ENCODE results near the gene TRAPPC2L.

The TRAPPC2L gene

DNA sequence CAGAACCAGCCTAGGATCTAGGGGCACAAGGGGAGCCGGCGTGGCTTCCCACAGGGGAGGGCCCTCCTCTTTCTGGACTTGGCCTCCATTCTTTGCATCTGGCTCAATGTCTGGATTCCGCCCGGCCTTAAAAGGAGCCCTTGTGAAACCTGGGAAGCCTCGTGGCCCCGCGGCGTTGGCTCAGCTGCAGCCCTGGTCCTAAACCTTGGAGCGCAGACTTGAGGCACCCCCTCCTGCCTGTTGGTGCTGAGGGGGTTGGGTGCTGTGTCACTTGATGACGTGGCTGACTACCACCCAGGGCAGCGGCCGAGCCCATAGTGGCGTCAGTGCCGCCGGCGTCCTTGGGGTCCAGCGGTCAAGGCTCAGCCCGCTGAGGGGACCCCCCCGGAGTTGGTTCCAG is 4.4 kb downstream of the TRAPPC2L start:
- DNase-seq (ENCODE audit: low read depth): no peak

DNA sequence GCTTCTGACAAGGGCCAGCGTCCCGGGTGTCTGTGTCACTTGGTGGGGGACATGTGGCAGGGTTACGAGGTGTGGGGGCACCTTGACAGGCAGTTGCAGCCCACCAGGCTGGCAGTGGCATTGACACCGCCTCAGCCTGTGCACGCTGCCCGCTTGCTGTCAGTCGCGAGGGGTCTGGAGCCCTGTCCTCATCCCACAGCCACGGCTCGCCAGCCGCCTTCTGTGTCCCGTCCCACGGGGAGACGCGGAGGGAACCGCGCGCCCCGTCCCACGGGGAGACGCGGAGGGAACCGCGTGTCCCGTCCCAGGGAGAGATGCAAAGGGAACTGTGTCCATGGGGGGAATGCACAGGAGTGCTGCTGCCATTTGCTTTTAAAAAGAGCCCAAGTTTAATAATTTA is 6.0 kb downstream of the TRAPPC2L start:
- DNase-seq (ENCODE audit: low read depth): no peak

DNA sequence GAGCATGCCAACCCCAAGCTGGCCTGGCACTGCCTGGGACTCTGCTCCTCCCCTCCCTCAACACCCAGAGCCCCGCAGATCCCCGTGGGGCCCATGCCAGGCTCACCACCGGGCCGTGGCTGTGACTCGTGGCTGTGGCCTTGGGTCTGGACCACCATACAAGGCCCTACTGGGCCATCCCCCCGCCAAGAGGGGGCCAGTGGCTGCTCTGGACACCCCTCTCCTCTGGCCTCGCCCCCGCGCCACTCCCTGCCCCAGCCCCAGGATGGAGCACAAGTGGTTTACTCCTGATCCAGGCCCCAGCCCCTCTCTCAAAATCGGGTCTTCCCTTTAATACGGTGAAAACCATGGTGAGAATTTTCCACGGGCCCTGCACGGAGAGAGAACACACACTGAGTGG is 6.5 kb downstream of the TRAPPC2L start:
- no peak for DNase-seq (ENCODE audit: low read depth)

DNA sequence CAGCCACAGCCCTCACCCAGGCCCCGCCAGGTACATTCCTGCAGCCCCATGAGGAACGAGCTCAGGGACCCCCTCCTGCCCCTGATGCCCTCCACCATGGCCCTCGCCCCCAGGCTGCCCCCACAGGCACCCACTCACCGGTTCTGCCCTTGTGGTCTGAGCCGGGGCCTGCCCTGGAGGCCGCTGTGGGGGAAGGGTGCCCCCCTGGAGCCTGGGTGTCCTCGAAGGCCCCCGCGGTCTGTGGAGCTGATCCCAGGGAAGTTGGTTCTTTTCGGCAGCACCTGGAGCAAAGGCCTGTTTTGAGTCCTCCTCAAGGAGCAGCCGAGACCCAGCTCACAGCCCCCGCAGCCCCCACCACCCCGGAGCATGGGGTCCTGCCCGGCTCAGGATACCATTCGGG is 7.2 kb downstream of the TRAPPC2L start:
- no peak for DNase-seq (ENCODE audit: low read depth)

DNA sequence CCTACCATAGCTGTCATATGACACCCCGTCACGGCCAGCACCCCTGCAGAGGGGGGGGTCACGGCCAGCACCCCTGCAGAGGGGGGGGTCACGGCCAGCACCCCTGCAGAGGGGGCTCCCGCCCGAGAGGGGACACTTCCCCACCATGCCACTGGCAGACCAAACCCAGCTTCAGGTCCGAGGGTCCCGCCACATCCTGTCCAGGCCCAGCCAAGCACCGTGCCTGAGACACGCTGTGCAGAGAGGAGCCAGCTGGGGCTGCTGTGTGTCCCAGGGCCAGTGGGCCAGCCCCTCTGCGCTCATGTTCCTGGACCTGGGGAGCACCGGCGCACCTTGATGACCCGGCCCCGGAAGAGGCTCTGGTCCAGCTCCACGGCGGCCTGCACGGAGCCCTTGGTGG is 7.6 kb downstream of the TRAPPC2L start:
- no peak for DNase-seq (ENCODE audit: low read depth)

DNA sequence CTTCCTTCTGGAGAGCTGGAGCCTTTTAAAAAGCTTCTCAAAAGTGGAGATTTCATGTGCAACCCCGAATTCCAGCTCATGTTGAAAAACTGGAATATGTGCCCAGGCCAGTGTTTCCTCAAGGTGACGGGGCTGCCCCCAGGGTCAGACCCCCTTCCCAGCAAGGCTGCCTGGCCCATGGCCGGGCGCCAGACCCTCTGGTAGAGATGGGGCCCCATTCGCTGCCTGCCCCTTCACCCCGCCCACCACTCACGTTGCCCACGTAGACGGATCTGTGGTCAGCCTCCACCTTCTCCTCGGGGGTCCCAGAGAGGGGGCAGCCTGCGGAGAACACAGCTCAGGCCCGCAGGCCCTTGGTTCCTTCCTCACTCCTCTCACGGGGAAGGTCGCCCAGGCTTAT is 8.4 kb downstream of the TRAPPC2L start:
- no peak for DNase-seq (ENCODE audit: low read depth)

DNA sequence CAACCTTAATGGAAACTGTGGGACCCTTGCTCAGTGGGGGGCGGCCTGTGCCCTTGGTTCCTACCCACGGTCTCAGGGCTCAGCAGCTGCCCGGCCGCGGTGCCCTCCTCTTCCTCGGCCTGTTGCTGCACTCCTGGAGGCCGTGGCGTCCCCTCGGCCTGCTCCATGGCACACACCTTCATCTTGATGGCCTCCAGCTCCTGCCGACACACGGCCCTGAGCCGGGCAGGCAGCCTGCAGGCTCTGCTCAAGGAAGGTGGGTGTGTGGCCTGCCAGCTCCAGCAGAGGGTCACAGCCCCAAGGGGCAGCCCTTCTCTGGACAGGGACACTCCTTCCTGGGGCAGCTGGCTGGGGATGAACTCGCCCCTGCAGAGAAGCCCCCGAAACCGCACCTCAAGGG is 8.8 kb downstream of the TRAPPC2L start:
- no peak for DNase-seq (ENCODE audit: low read depth)

DNA sequence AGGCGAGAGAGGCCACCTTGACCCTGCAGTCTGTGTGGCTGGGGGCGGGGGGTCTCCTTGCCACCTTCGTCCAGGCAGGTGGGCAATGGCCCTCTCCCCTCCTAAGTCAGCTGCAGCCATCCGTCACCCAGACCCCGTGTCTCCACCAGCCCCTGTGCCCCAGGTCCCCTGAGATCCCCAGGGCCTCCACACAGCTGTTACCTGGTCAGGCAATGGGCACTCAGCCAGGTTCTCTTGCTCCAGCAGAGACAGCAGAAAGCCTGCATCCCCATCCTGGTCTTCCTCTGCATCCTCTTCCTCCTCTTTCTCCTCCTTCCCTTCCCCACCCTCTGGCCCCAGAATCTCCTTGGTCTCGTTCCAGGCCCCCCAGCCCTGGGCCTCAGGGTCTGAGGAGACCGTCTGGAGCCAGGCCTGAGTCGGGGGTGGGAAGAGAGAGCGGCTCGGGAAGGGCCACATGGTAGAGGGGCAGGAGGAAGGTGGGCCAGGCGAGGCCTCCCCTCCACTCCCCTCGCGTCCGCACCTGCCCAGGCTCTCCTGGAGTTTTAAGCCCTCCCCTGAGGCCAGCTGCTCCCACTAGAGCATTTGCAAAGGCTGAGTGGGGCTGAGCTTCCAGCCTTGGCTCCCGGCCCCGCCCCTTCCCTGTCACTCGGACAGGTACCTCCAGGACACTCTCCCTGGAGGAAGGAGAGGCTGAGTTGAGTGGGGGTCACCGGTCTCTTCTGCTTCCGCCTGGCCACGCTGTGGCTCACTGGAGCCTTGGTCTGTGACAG is 9.4 kb downstream of the TRAPPC2L start, which contains the start of gene PABPN1L:
Gene PABPN1L (minus strand): TSS at position 510 of the 770 bp plus-strand sequence. CDS start 54 bp downstream, at position 456.
- DNase-seq (ENCODE audit: low read depth): no peak

DNA sequence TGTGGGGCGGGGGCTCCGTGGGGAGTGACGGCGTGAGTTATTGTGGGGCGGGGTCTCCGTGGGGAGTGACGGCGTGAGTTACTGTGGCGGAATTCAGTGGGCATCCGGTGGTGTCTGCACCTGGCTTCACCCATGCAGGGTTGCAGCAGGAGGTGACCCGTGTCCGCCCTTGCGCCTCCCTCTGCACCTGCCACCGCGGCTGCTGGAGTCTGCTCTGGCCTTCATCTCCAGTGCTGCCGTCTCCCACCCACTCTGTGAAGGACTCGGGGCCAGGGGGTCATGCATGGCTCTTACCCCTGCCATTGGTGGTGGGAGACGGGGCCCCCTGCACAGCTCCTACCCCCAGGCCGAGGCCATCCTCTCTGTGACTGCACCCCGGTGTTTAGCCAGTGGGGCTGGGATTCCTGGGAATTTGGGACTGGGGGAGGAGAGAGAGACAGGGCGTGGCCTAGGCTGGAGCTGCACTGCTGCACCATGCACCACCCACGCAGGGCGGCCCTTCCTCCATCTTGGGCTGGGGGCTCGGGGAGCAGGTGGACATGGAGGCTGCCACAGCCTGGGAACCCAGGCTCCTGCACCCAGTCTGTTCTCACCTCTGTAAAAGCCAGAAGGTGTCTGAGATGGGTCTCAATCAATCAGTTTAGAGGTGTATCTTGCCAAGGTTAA is 10.8 kb downstream of the TRAPPC2L start:
- no peak for DNase-seq (ENCODE audit: low read depth)

DNA sequence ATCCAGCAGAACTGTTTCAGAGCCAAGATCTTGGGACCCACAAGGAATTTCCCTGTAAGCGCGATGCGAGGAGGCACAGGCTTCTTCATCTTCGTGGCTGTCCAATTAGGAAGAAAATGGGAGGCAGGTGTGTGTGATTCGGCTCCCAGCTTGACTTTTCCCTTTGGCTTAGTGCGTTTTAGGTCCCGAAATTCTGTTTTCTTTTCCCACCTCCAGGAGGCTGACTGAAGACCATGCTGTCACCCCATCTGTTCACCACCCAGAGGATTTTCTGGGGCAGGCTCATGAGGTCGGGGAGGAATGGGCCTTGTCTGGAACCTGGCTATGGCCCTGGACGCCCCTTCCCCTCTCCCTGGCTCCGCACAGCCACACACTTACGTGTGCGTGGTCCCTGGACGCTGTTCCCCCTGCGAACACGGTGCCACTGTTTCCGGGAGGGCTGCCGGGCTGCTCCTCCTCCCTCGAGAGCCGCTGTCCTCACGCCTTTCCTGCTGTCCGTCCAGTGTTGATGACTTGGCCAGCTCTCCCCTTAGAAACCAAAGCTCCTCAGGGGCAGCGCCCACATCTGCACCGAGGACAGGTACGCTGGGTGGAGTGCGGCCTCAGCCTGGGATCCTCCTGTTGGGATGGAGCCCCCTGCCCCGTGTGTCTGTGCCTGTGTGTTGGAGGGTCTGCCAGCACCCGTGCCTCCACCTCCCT is 12.2 kb downstream of the TRAPPC2L start:
- DNase-seq (ENCODE audit: low read depth): no peak

DNA sequence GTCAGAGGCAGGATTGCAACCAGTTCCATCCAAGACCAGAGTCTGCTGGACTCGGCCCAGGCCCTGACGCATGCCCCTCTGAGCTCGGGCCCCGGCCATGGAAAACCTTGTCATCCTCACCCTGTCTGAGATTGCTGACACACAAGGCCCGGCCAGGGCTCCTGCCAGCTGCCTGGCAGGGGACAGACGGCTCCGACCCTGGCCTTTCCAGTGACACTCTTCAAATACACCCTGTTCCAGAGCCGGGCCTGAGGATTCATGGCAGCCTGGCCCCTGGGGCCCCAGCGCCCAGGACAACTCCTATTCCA is 12.7 kb downstream of the TRAPPC2L start:
- no peak for DNase-seq (ENCODE audit: low read depth)

DNA sequence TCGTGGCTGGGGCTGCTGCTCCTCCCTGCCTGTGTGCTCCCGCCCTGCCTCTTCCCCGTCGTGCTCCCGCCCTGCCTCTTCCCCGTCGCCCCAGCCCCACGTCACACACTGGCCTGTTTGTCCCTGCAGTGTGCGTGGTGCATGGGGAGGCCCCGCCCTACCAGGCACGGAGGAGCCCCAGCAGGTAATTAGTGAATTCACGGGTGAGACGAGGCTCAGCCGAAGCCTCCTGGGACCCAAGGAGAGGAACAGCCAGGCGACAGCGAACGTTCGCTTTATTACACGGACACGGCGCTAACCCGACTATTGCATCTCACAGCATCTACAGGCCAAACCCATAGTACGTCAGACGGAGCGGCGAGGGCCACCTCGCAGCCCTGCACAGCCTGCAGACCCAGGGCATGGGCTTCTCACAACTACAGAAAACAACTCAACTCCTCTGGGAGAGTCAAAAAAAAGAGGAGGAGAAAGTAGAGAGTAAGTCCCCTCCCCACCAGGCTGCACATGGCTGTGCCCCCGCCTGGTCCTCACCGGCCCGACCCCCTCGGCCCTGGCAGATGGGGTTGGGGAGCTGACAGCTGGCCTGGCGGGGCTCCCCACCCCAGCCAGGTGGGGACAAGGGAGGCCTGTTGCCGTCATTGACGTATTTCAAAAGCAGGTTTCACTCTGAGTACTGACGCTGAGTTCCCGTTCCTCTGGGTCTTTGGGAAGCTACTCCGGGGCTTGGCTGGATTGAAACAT is 13.9 kb downstream of the TRAPPC2L start:
- DNase-seq (ENCODE audit: low read depth): no peak

DNA sequence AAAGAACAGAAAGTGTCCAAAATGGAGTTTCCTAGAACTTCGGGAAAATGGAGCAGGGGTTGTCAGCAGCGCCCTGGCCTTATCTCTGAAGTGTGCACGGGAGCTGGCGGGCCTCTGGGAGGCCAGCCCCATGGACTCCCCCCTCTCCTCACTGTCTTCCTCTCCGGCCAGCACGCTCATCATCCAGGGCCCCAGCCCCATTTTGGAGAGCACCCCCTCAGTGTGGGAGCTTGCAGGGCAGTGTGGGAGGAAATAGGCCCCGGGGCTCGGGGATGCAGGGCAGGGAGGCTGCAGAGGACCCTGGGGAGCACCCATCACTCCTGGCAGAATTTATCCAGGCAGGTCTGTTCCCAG is 14.4 kb downstream of the TRAPPC2L start:
- DNase-seq (ENCODE audit: low read depth): no peak

DNA sequence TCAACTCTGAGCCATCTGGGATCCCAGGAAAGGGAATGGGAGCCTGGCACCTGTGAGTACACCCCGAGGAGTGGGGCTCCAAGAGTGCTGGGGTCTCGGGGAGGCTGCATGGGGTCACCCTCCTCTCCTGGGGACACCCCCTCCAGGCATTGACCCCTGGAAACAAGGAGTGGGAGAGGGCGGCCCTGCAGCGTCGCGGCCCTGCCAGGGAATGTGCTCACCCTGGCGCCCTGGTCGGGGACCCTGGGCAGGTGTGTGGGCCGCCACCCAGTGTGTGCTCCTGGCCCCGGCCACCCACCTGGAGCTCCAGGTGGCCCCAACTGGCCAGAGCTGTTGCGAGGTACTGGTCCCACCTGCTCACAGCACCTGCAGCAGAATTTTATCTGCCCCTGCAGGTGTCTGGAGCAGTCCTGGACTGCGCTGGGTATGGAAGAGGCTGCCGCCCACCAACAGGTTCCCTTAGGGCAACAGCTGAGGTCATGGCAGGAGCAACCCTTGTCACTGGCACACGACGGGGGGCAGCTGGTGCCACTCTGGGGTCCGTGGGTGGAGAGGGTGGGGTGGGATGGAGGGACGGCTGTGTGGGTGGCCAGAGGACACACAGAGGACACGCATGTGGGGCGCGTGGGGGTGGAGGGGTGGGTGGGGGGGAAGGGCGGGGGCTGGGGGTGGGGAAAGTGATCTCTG is 14.9 kb downstream of the TRAPPC2L start:
- no peak for DNase-seq (ENCODE audit: low read depth)

DNA sequence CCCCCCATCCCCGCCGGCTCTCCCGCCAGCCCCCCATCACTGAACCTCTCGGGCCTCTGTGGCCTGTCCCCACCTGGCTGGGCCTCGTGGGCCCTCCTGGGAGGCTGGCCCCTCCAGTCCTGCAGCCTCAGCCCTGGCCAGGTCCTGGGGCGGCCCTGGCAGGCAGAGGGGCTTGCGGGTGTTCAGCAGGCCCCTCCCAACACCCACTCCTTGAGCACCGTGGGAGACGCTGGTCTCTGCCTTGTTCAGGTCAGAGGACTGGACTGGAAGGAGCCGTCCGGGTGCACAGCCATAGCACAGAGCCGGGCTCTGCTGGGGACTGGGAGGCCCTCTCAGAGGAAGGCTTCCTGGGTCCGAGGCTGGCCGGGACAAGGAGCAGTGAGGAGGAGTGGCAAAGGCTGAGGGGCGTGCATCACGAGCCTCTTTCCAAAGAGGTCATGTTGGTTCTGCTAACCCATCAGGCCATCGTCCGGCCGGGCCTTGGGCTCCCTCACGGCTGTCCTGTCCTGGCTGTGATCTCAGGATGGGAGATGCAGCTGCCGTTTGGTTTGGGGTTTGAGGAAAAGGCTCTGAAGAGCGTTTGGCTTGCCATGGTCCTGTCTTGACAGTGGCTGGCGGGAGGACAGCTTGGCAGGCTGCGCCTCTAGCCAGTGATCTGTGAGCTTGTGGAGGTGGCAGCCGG is 15.9 kb downstream of the TRAPPC2L start:
- DNase-seq (ENCODE audit: low read depth): no peak

DNA sequence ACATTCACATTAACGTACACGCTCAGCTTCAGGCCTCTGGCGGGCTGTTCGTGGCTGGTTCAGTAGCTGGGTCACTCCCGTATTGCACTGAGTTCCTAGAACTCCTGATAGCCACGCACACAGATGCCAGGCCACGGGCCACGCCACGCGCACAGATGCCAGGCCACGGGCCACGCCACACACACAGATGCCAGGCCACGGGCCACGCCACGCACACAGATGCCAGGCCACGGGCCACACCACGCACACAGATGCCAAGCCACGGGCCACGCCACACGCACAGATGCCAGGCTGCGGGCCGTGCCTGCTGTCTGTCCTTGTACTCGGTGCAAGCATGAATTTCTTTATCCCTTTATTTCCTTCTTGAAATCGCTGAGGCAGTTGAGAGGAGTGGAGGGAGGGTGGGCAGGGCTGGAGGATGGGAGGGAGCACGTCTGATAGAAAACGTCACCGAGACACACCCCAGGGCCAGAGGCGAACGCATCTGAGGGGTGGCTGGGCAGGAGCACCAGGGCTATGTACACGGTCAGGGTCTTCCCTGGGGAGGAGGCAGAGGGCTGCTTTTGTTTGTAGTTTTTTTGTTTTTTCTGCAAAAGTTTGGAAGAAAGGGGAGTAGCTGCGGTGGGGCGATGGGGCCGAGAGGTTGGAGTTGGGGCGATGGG is 18.1 kb downstream of the TRAPPC2L start:
- no peak for DNase-seq (ENCODE audit: low read depth)

DNA sequence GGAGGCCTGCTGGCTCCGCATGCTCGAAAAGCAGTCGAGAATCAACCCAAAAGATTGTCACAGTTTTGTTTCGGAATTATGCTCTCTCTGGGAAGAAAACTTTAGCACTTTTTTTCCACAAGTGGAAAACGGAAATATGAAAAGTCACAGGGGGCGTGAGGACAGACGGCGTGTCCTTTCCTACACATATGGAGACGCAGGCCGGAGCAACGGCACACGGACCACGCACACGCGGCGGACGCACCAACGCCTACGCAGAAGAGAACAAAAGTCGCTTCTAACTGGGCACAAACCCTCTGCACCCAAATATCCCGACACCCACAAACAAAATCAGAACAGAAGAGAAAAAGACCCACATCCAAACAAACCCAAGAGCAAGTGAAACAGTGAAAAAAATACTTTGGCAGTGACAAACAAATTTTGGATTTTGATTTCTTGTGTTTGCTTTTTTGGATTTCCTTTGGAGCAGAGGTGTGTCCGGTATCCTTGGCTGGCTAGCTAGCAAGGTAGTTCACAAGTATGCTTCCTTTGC is 18.8 kb downstream of the TRAPPC2L start:
- no peak for DNase-seq (ENCODE audit: low read depth)

DNA sequence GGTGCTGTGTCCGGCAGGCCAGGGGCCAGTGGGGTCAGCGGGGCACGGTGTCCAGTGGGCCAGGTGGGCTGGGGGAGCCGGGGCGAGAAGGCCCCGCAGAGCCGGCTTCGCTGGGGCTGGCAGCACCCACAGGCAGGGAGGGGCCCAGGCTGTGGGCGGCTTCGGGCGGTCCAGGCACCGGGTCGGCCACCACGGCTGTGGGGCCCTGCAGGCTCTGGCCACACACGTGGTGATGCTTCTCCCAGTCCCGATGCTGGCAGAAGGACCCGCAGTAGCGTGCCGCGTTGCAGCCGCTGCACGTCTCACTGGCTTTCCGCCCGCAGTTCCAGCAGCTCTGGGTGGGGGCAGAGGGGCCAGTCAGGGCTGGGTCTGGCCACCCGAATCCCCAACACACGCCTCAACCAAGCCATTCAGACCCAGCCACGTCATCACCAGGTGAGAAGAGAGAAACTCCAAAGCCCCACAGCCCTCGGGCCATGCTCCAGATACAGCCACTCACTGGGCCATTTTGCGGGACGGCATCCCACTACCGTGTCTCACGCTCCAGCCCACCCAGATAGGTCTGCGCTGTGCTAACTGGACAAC is 20.1 kb downstream of the TRAPPC2L start:
- no peak for DNase-seq (ENCODE audit: low read depth)

DNA sequence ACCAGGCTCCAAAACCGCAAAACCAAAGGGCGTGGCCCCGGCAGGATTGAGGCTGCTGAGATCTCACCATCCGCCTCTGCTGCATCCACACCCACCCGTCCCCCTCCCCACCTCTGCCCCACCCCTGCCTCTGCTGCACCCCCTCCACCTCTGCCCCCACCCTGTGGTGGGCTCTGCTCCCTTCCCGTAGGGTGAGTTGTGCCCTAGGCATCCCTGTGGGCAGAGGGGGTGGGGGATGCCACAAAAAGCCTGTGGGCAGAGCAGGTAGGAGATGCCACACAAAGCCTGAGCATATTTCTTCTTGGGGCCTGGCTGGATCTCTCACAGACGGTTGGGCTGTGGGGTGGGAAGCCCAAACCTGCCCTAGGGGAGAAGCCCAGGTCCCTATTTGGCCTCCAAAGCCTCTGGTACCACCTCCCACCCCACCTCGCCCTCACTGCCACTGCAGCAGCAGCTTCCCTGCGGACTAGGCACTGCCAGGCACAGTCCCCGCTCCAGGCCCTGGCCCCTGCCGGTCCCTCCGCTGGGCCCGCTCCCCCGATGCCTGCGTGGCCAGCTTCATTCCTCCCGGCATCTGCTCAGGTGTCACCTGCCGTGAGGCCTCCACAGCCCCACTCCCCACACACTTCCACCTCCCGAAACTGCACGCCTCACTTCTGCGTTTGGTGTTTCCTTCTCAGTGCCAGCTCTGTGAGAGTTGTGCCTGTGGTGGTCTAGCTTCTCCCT is 20.8 kb downstream of the TRAPPC2L start:
- no peak for DNase-seq (ENCODE audit: low read depth)

DNA sequence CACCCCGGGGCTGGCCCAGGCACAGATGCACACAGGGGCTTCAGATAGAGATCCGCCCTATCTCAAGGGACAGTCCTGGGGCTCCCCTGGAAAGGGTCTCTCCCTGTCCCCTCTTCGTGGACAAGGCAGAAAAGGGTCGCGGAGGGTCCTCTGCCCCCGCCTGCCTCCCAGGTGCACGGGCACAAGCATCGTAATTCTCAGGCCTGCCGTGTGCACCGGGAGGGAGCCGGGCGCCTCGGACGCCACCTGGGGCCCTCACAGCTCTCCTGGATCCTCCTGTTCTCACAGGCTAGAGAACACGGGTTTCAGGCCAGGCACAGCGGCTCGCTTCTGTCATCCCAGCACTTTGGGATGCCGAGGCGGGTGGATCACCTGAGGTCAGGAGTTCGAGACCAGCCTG is 21.4 kb downstream of the TRAPPC2L start:
- DNase-seq (ENCODE audit: low read depth): no peak

All from T follicular helper cell (primary cell).